Measurements from ENCODE around the gene NELFA.

DNA sequence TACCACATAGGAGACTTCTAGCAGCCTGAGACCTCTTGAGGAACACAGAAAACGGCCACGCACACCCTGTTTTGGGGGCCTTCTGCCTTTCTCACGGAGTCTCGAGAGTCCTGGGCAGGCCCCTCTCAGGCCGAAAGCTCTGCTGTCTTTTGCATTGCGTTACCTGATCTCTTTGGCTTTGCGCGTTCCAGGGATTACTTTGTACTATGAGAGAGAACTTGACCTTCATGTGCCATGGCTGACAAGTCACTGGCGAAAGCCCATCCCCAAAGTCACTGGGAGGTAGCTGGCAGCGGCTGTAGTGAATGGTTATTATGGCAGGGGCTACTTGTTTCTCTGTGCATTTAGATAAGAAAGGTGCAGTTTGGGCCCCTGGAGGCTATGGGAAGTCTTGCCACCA lies 42.3 kb upstream of the NELFA start:
- TF ChIP-seq, protein P1, sequence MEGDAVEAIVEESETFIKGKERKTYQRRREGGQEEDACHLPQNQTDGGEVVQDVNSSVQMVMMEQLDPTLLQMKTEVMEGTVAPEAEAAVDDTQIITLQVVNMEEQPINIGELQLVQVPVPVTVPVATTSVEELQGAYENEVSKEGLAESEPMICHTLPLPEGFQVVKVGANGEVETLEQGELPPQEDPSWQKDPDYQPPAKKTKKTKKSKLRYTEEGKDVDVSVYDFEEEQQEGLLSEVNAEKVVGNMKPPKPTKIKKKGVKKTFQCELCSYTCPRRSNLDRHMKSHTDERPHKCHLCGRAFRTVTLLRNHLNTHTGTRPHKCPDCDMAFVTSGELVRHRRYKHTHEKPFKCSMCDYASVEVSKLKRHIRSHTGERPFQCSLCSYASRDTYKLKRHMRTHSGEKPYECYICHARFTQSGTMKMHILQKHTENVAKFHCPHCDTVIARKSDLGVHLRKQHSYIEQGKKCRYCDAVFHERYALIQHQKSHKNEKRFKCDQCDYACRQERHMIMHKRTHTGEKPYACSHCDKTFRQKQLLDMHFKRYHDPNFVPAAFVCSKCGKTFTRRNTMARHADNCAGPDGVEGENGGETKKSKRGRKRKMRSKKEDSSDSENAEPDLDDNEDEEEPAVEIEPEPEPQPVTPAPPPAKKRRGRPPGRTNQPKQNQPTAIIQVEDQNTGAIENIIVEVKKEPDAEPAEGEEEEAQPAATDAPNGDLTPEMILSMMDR (IDR thresholded peaks at IDR 0.05), result no peak
- TF ChIP-seq POLR2AphosphoS5 (IDR thresholded peaks at IDR 0.05), result no peak
